ENCODE results near the gene HOXA1. TPM values are rescaled to one million over a fixed set of nuclear protein-coding genes. Genes with fewer than 3 reads are reported as not detected.
A peak's percentile ranks its signal among the peaks of the same experiment; 100 is the strongest.

The HOXA1 gene
- total and polyA plus RNA-seq, 2 of the 4 experiments (the other 2 are of a cell fraction) = 0.54 to 1.8 TPM

- no peak for TF ChIP-seq FOS (IDR thresholded peaks at IDR 0.05; ENCODE audit: low read depth, low read length)
- no peak for TF ChIP-seq BHLHE40 (IDR thresholded peaks at IDR 0.05; ENCODE audit: low read depth, low read length)
- TF ChIP-seq RFX5 (IDR thresholded peaks at IDR 0.05; ENCODE audit: low read depth, low read length) = no peak
- no peak for TF ChIP-seq CEBPB (IDR thresholded peaks at IDR 0.05; ENCODE audit: low read depth, low read length)
- Histone ChIP-seq H3K27ac (ENCODE audit: insufficient read depth, low read length) (peak overlapping the region; percentile 96), H3K4ac (ENCODE audit: low read depth, low read length) (peak overlapping the region; percentile 85), H2AK9ac (replicated peaks; ENCODE audit: low read depth, low read length, poor library complexity) (peak overlapping the region; percentile 86), H4K20me1 (ENCODE audit: insufficient read depth, low read length) (peaks cover 11% of the 10 kb centered on the region; the same call in 1 of the 2 replicates), H3K4me2 (ENCODE audit: low read depth, low read length) (peak overlapping the region; percentile 97), H3K4me3 (ENCODE audit: insufficient read depth, low read depth, low read length) (peak overlapping the region; percentile 52), H2BK20ac (ENCODE audit: low read depth, low read length) (no peak overlapping the region), H3K9me1 (ENCODE audit: insufficient read depth, low read length) (no peaks in the 10 kb centered on the region), H3K23ac (ENCODE audit: low read depth, low read length) (peak overlapping the region; percentile 96), H3K9me3 (ENCODE audit: control insufficient read depth, insufficient read depth, low read length) (no peaks in the 10 kb centered on the region), H2BK15ac (ENCODE audit: low read depth, low read length) (peak overlapping the region; percentile 42; the same call in 1 of the 3 replicates), H4K5ac (ENCODE audit: low read depth, low read length) (peak overlapping the region; percentile 46), H3K18ac (ENCODE audit: low read depth, low read length) (peak overlapping the region; percentile 93), H2AK5ac (ENCODE audit: low read depth, low read length) (peak overlapping the region; percentile 37), H3K14ac (replicated peaks; ENCODE audit: low read depth, low read length) (peak overlapping the region; percentile 81), H3K9ac (ENCODE audit: low read depth, low read length) (peak overlapping the region; percentile 93), H4K91ac (ENCODE audit: insufficient read depth, low read depth, low read length) (peak overlapping the region; percentile 81), H2BK5ac (ENCODE audit: low read depth, low read length, poor library complexity, severe bottlenecking) (peak overlapping the region; percentile 95), H3K56ac (ENCODE audit: extremely low read depth, insufficient read depth, low read length) (peak overlapping the region; percentile 86; the same call in 1 of the 2 replicates), H3K4me1 (ENCODE audit: control insufficient read depth, insufficient read depth, low read length) (peaks cover 30% of the 10 kb centered on the region), H2AFZ (replicated peaks; ENCODE audit: low read length, poor library complexity) (peak overlapping the region; percentile 55), H3K36me3 (ENCODE audit: control insufficient read depth, insufficient read depth, low read length) (peaks cover 10% of the 10 kb centered on the region), H4K8ac (ENCODE audit: low read depth in 2 of 2, low read length in 2 of 2) (peak overlapping the region; percentile 54 to 76; a peak in 3 of 4 replicates), H2BK120ac (ENCODE audit: low read depth, low read length) (peak overlapping the region; percentile 74), H3K27me3 (ENCODE audit: control insufficient read depth, insufficient read depth, low read length) (no peaks in the 10 kb centered on the region), H3K79me1 (ENCODE audit: low read depth in 1 of 2, low read length in 2 of 2) (peaks cover 0 to 22% of the 10 kb centered on the region in 2 experiments; a peak in 2 of 4 replicates)
- intact Hi-C loops (cut with micrococcal nuclease) (loop anchor here (2.0 kb wide), 1 partner anchor 13 kb away; no protein-coding TSS in a partner anchor), dilution Hi-C loops (cut with HindIII; ENCODE audit: low sequenced_read_pairs, unreplicated experiment) (no loop called here), in situ Hi-C loops (cut with MboI; ENCODE audit: low sequenced_read_pairs) (loop anchor here (5.0 to 10.0 kb wide), 4 partner anchors 40 to 1240 kb away; partner anchors contain the start of gene HOXA5)
- no TSS peak for BruUV-seq (replicated peaks)
- ChIA-PET CTCF (no interaction called here), POLR2A (ENCODE audit: unreplicated experiment) (no interaction called here)
- DNase-seq (peak; percentile 35), ATAC-seq (ENCODE audit: low read depth) (no peak)
- 0% methylated on average over 2 of the region's 39 CpGs; no CpG with 5 or more reads in 1 of the 2 experiments for WGBS, 2 experiments (ENCODE audit: extremely low coverage in 2 of 2, insufficient read length in 1 of 2)
Observed at GRCh38 chr7:27101957-27102580, 6.3 kb upstream of the HOXA1 start.

All from IMR-90 (cell line).